Naive B cell (primary cell): ENCODE measurements around the gene RNF224. TPM values are rescaled to one million over a fixed set of nuclear protein-coding genes. Genes with fewer than 3 reads are reported as not detected.
A peak's percentile ranks its signal among the peaks of the same experiment; 100 is the strongest.

Source experiments
- ATAC-seq, 2 donors: fragments of 150-1000 bp; cut with Tn5 transposase; 2 replicates each; pipeline ENCODE4 v1.10.0; 2021; ENCODE audit warnings: low read depth in 2 of 2, mild to moderate bottlenecking in 2 of 2, moderate library complexity in 2 of 2
- DNase-seq: peaks from one replicate; pipeline ENCODE4 v3.0.0; 2022
- H3K27ac Mint-ChIP-seq, 6 donors: one replicate each; pipeline ENCODE4 v1.8.0; 2020 to 2022; ENCODE audit warnings: mild to moderate bottlenecking in 6 of 6, mixed read lengths in 6 of 6, moderate library complexity in 5 of 6, inconsistent platforms in 2 of 6
- H3K27me3 Mint-ChIP-seq, 3 donors: one replicate each; pipeline ENCODE4 v1.8.0; 2021 to 2022; ENCODE audit warnings: mixed read lengths in 3 of 3, mild to moderate bottlenecking in 1 of 3
- H3K36me3 Mint-ChIP-seq, 2 donors: one replicate each; pipeline ENCODE4 v1.8.0; 2020 to 2022; ENCODE audit warnings: mixed read lengths in 2 of 2, inconsistent platforms in 1 of 2, mild to moderate bottlenecking in 1 of 2
- H3K4me1 Mint-ChIP-seq, 3 donors: one replicate each; pipeline ENCODE4 v1.8.0; 2020 to 2022; ENCODE audit warnings: mixed read lengths in 3 of 3, inconsistent platforms in 1 of 3, mild to moderate bottlenecking in 1 of 3, moderate library complexity in 1 of 3
- H3K4me3 Mint-ChIP-seq, 8 donors: one replicate each; pipeline ENCODE4 v1.8.0; 2020 to 2022; ENCODE audit warnings: mild to moderate bottlenecking in 8 of 8, mixed read lengths in 8 of 8, moderate library complexity in 8 of 8, inconsistent platforms in 2 of 8
- H3K9me3 Mint-ChIP-seq, 7 donors: one replicate each; pipeline ENCODE4 v1.8.0; 2020 to 2022; ENCODE audit warnings: mixed read lengths in 7 of 7, mild to moderate bottlenecking in 5 of 7, inconsistent platforms in 2 of 7, moderate library complexity in 1 of 7
- polyA plus RNA-seq, 6 donors: library from polyadenylated mRNA; unstranded; fragments of 300-500 nt; fragmentation: Illumina TruSeq; gene quantifications; one replicate each; pipeline ENCODE4 v1.2.3, GENCODE V29; 2021; ENCODE audit warnings: low read depth in 6 of 6

RNF224 gene
- polyA plus RNA-seq: not detected

- H3K27ac Mint-ChIP-seq: peak within 1 kb of the TSS; percentile 42 to 97 (median 69)
These were observed at the start of gene RNF224 for GRCh38 chr9:137227054-137227852. Gene RNF224, plus strand, starts transcription at chr9:137227502. Its CDS starts 834 bp downstream, at chr9:137228336.

GRCh38 chr9:137178201-137178938 is 48.9 kb upstream of the RNF224 start:
- Mint-ChIP-seq H3K27me3 (no peaks in the 10 kb centered on the region), H3K4me1 (peaks cover 0 to 10% (median under 1%) of the 10 kb centered on the region in 3 donors), H3K9me3 (no peaks in the 10 kb centered on the region), H3K36me3 (peaks cover 0 to 2% of the 10 kb centered on the region in 2 donors), H3K4me3 (no peak overlapping the region), H3K27ac (peak overlapping the region in 1 of 6 donors; percentile 63)
- no peak for DNase-seq
- ATAC-seq: no peak

More at GRCh38 chr9:137227054-137227852, at the start of gene RNF224:
- peak within 1 kb of the TSS in 1 of 8 donors; percentile 12 for H3K4me3 Mint-ChIP-seq
- ATAC-seq (peak; percentile 42 to 43), DNase-seq (peak; percentile 78)
- peaks cover 0 to 15% (median 8%) of the 10 kb centered on the region in 3 donors for H3K27me3 Mint-ChIP-seq
- peaks cover 6 to 12% (median 11%) of the 10 kb centered on the region in 3 donors for H3K4me1 Mint-ChIP-seq
- H3K36me3 Mint-ChIP-seq: no peaks in the 10 kb centered on the region
- peaks cover 0 to 2% (median 0%) of the 10 kb centered on the region in 7 donors for H3K9me3 Mint-ChIP-seq

- Mint-ChIP-seq H3K27me3 (no peaks in the 10 kb centered on the region), H3K27ac (no peak overlapping the region), H3K9me3 (no peaks in the 10 kb centered on the region), H3K36me3 (peaks cover 0 to 9% of the 10 kb centered on the region in 2 donors), H3K4me3 (no peak overlapping the region), H3K4me1 (peaks cover 0 to 12% (median 3%) of the 10 kb centered on the region in 3 donors)
- ATAC-seq: no peak
- no peak for DNase-seq
These were observed 48.2 kb upstream of the RNF224 start for GRCh38 chr9:137178939-137179630.

GRCh38 chr9:137179761-137180160 is 47.5 kb upstream of the RNF224 start:
- Mint-ChIP-seq H3K4me1 (peaks cover 0 to 15% (median 9%) of the 10 kb centered on the region in 3 donors), H3K27ac (no peak overlapping the region), H3K36me3 (peaks cover 0 to 13% of the 10 kb centered on the region in 2 donors), H3K9me3 (no peaks in the 10 kb centered on the region), H3K4me3 (no peak overlapping the region), H3K27me3 (no peaks in the 10 kb centered on the region)
- no peak for DNase-seq
- ATAC-seq: no peak

- Mint-ChIP-seq H3K27ac (no peak overlapping the region), H3K36me3 (peaks cover 0 to 13% of the 10 kb centered on the region in 2 donors), H3K27me3 (no peaks in the 10 kb centered on the region), H3K4me1 (peaks cover 3 to 15% (median 9%) of the 10 kb centered on the region in 3 donors), H3K4me3 (no peak overlapping the region), H3K9me3 (no peaks in the 10 kb centered on the region)
- DNase-seq (no peak), ATAC-seq (no peak)
These were observed 46.8 kb upstream of the RNF224 start for GRCh38 chr9:137180491-137180890.

DNA sequence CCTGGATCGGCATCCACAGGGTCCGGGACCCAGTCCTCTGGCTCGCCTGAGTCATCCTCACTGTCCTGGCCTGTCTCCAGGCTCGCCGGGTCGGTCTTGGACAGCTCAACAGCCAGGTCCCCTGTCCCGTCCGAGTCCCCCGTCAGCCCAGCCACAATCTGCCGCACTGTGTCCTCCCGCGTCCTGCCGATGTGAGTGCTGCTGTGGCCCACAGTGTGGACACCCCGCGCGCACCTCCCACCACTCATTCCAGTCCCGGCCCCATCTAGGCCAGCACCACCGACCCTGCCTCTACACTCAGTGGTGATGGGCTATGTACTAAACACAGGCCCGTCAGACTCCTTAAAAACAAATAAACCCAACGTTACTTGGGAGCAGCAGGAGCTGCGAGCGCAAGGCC is 45.6 kb upstream of the RNF224 start:
- Mint-ChIP-seq H3K27ac (no peak overlapping the region), H3K36me3 (peaks cover 0 to 13% of the 10 kb centered on the region in 2 donors), H3K4me1 (peaks cover 10 to 15% (median 13%) of the 10 kb centered on the region in 3 donors), H3K9me3 (no peaks in the 10 kb centered on the region), H3K27me3 (no peaks in the 10 kb centered on the region), H3K4me3 (peak overlapping the region in 1 of 8 donors; percentile 33)
- ATAC-seq (no peak), DNase-seq (no peak)

GRCh38 chr9:137182836-137183235 is 44.5 kb upstream of the RNF224 start:
- H3K4me3 Mint-ChIP-seq: peak overlapping the region in 1 of 8 donors; percentile 38
- ATAC-seq: no peak

DNA sequence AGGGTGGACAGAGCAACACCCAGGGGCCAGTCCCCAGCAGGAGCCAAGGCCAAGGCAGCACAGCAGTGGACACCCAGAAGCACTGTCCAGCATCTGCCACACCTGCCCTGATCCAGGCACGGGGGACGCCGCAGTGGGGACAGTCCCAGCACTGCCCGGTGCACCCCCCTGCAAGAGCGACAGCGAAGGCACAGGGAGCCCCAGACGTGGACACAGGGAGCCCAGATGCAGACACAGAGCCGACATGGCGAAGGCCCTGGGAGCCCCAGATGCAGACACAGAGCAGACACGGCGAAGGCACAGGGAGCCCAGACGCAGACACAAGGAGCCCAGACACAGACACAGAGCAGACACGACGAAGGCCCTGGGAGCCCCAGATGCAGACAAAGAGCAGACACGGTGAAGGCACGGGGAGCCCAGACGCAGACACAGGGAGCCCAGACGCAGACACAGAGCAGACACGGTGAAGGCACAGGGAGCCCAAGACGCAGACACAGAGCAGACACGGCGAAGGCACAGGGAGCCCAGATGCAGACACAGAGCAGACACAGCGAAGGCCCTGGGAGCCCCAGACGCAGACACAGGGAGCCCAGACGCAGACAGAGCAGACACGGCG is 43.2 kb upstream of the RNF224 start:
- ATAC-seq: no peak
- H3K27me3 Mint-ChIP-seq: no peaks in the 10 kb centered on the region
- peaks cover 27 to 30% (median 29%) of the 10 kb centered on the region in 3 donors for H3K4me1 Mint-ChIP-seq
- peak overlapping the region in 2 of 6 donors; percentile 16 to 22 for H3K27ac Mint-ChIP-seq
- peaks cover 0 to 13% of the 10 kb centered on the region in 2 donors for H3K36me3 Mint-ChIP-seq
- no peak for DNase-seq
- peak overlapping the region in 5 of 8 donors; percentile 15 to 70 (median 38) for H3K4me3 Mint-ChIP-seq
- no peaks in the 10 kb centered on the region for H3K9me3 Mint-ChIP-seq

More at GRCh38 chr9:137182836-137183235, 44.5 kb upstream of the RNF224 start:
- Mint-ChIP-seq H3K27me3 (no peaks in the 10 kb centered on the region), H3K9me3 (no peaks in the 10 kb centered on the region), H3K4me1 (peaks cover 20 to 26% (median 25%) of the 10 kb centered on the region in 3 donors), H3K27ac (no peak overlapping the region), H3K36me3 (peaks cover 0 to 13% of the 10 kb centered on the region in 2 donors)
- no peak for DNase-seq

GRCh38 chr9:137184881-137185660 is 42.2 kb upstream of the RNF224 start:
- no peak for DNase-seq

DNA sequence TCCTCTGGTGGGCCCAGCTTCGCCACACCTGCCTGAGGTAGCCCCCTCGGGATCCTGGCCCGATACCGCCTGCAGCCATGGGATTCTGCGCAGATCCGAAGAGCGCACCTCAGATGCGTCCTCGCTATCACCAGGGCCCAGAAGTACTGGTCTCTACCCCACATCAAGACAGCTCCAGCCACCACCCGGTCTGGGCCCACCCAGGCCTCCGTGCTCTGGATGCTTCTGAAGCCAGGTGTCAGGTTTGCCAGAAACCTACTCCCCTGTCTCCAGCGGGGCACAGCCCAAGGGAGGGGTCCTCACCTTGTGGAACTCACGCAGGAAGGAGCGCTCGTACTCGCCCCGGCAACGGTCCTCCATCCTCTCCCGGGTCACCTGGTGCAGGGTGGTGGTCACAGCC is 41.4 kb upstream of the RNF224 start:
- Mint-ChIP-seq H3K27me3 (no peaks in the 10 kb centered on the region), H3K4me1 (peaks cover 28 to 43% (median 38%) of the 10 kb centered on the region in 3 donors), H3K9me3 (no peaks in the 10 kb centered on the region), H3K36me3 (peaks cover 0 to 13% of the 10 kb centered on the region in 2 donors), H3K4me3 (peak overlapping the region in 5 of 8 donors; percentile 25 to 95 (median 47)), H3K27ac (no peak overlapping the region)
- ATAC-seq (no peak), DNase-seq (no peak)

More at GRCh38 chr9:137184881-137185660, 42.2 kb upstream of the RNF224 start:
- H3K9me3 Mint-ChIP-seq: no peaks in the 10 kb centered on the region
- peaks cover 28 to 38% (median 36%) of the 10 kb centered on the region in 3 donors for H3K4me1 Mint-ChIP-seq
- peaks cover 0 to 13% of the 10 kb centered on the region in 2 donors for H3K36me3 Mint-ChIP-seq
- peak overlapping the region in 2 of 8 donors; percentile 33 to 60 for H3K4me3 Mint-ChIP-seq
- peak overlapping the region in 1 of 6 donors; percentile 26 for H3K27ac Mint-ChIP-seq
- H3K27me3 Mint-ChIP-seq: no peaks in the 10 kb centered on the region
- no peak for ATAC-seq

- Mint-ChIP-seq H3K27me3 (no peaks in the 10 kb centered on the region), H3K9me3 (no peaks in the 10 kb centered on the region), H3K4me3 (peak overlapping the region; percentile 19 to 96 (median 92)), H3K36me3 (peaks cover 0 to 13% of the 10 kb centered on the region in 2 donors), H3K4me1 (peaks cover 28 to 47% (median 40%) of the 10 kb centered on the region in 3 donors), H3K27ac (peak overlapping the region in 1 of 6 donors; percentile 60)
- ATAC-seq (no peak), DNase-seq (no peak)
These were observed 40.9 kb upstream of the RNF224 start for GRCh38 chr9:137186385-137186784.

DNA sequence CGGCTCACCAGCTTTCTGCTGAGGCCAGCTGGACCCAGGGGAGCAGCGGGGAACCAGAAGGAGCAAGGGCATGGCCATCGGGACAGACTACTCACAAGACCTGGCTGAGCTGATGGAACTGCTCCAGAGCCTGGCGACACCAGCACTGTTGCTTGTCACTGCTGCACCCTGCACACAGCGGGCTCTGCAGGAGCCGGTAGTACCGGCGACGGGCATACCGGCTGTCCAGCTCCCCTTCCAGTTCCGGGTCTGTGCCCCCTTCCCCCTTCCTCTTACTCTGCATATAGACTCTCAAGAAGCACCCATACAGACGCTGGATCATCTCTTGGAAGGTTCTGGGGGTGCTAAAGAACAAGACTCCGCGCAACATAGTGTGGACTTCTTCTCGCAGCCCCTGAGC is 39.9 kb upstream of the RNF224 start:
- peak overlapping the region; percentile 94 to 99 (median 96) for H3K27ac Mint-ChIP-seq
- ATAC-seq (no peak), DNase-seq (no peak)
- peaks cover 28 to 47% (median 40%) of the 10 kb centered on the region in 3 donors for H3K4me1 Mint-ChIP-seq
- no peaks in the 10 kb centered on the region for H3K27me3 Mint-ChIP-seq
- H3K9me3 Mint-ChIP-seq: no peaks in the 10 kb centered on the region
- peaks cover 0 to 13% of the 10 kb centered on the region in 2 donors for H3K36me3 Mint-ChIP-seq
- H3K4me3 Mint-ChIP-seq: peak overlapping the region; percentile 92 to 96 (median 94)
